ENCODE data around the gene FAM107B. TPM values are rescaled to one million over a fixed set of nuclear protein-coding genes. Genes with fewer than 3 reads are reported as not detected.
"Not testable (repeated sequence)": the region's sequence is repeated elsewhere in the genome, so short reads cannot be mapped to it uniquely, and the experiment has no call there.

Gene FAM107B
- total RNA-seq, 2 experiments from 2014 or later: 105 to 129 TPM

DNA sequence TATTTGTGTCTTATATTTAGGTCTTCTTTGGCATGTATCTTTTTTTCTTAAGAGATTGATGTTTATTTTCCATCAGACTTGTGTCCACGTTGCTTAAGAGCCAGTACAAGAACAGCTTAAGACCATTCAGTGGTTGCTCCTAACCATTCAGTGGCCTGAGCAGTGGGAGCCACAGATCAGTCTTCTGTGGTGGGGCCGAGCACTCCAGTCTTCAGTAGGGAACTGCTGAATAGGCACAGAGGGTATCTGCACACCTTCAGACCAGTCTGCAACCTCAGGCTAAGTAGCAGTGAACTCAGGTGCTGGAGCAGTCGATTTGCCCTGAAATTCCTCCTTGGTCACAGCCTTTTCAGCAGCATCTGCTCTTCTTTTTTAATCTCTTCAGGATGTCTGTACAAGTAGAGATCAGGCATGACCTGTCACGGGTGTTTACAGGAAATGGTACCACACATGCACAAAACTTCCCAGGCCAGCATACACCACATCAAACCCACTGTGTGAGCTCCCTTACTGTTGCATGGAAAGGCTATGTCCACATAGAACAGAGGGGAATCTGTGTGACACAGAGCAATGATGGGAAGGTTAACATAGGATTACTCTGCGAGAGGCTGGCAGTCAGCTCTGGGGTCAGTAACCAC, 51.5 kb downstream of the FAM107B start:
- Mint-ChIP-seq H3K27me3 (ENCODE audit: low read depth) (no peaks in the 10 kb centered on the region), H3K36me3 (ENCODE audit: low read depth) (no peaks in the 10 kb centered on the region), H3K4me1 (ENCODE audit: low read depth) (peaks cover 35% of the 10 kb centered on the region), H3K27ac (no peak overlapping the region), H3K4me3 (no peak overlapping the region), H3K9me3 (peaks cover 4% of the 10 kb centered on the region)
- DNase-seq: peak; percentile 67
- intact Hi-C loops (cut with micrococcal nuclease): loop anchor here (1.0 to 2.0 kb wide), 2 partner anchors 20 to 118 kb away; no protein-coding TSS in a partner anchor
- CTCF ChIA-PET: no interaction called here

DNA sequence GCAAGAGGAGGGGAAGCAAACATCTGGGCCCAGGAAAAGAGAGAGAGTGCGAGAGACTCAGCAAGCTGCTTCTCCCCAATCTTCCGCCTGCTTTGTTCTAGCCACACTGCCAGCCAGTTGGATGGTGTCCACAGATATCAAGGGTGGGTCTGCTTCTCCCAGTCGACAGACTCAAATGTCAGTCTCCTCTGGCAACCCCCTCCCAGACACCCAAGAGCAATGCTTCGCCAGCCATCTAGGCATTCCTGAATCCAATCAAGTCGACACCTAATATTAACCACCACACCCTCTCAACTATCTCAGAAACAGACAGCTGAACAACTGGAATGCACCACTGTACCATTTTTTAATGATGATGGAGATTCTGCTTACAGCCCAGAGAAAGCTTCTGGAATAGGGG, 57.1 kb downstream of the FAM107B start:
- Mint-ChIP-seq H3K4me1 (ENCODE audit: low read depth) (peaks cover 5% of the 10 kb centered on the region), H3K9me3 (peaks cover 1% of the 10 kb centered on the region)
- CTCF ChIA-PET: no interaction called here

DNA sequence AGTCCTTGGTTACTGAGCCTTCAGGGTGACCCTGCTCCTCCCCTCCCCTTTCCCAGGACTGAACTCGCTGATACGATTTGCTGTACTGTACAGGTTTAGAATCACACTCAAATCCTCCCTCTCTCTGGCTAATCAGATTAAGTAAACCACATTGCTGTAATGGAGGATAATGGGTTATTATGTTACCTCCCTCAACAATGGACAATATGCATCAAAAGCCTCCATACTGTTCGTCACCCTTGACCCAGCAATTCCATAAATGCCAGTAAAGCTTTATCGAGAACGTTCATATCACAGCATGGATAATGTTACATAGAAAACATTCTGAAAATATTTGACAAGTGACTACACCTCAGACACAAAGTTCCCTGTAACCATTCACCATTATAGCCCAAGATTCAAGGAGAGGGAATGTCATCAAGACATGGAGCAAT, 61.7 kb downstream of the FAM107B start:
- intact Hi-C loops (cut with micrococcal nuclease): no loop called here
- H3K36me3 Mint-ChIP-seq (ENCODE audit: low read depth): no peaks in the 10 kb centered on the region
- CTCF ChIA-PET: interaction anchor here (0.7 kb wide), 1 partner anchor 550 kb away, joined by 4 read pairs; no protein-coding TSS in a partner anchor
- no peaks in the 10 kb centered on the region for H3K27me3 Mint-ChIP-seq (ENCODE audit: low read depth)
- H3K4me3 Mint-ChIP-seq: no peak overlapping the region
- peaks cover 2% of the 10 kb centered on the region for H3K4me1 Mint-ChIP-seq (ENCODE audit: low read depth)
- H3K27ac Mint-ChIP-seq: no peak overlapping the region
- no peaks in the 10 kb centered on the region for H3K9me3 Mint-ChIP-seq
- DNase-seq: no peak

More for the DNA sequence above, 57.1 kb downstream of the FAM107B start:
- no peaks in the 10 kb centered on the region for H3K36me3 Mint-ChIP-seq (ENCODE audit: low read depth)
- no peaks in the 10 kb centered on the region for H3K27me3 Mint-ChIP-seq (ENCODE audit: low read depth)
- H3K4me3 Mint-ChIP-seq: no peak overlapping the region
- no peak for DNase-seq
- intact Hi-C loops (cut with micrococcal nuclease): no loop called here
- no peak overlapping the region for H3K27ac Mint-ChIP-seq

DNA sequence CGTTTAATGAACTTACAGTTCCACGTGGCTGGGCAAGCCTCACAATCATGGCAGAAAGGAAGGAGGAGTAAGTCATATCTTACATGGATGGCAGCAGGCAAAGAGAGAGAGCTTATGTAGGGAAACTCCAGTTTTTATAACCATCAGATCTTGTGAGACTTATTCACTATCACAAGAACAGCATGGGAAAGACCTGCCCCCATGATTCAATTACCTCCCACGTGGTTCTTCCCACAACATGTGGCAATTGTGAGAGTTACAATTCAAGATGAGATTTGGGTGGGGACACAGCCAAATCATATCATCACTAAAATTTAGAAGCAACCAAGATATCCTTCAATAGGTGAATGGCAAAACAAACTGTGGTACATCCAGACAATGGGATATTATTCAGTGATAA, 65.4 kb downstream of the FAM107B start:
- not testable (repeated sequence) for DNase-seq

DNA sequence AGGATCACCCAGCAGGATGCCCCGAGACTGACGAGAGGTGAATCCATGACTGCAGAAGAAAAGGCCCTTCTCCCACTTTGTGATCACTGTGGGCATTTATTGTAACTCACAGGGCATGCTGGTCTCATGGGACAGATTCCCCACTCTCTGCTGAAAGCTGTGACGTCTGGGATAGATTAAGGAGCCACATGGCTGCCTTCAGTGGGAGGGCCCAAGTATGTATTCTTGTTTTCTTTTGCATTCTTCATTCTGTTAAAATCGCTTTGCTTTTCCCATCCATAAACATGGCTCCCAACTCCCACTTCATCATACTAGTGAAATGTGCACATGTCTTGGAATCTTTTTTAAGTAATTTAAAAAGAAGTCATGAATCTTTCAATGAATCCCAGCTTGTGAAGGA, 67.2 kb downstream of the FAM107B start:
- Mint-ChIP-seq H3K9me3 (no peaks in the 10 kb centered on the region), H3K27me3 (ENCODE audit: low read depth) (no peaks in the 10 kb centered on the region), H3K27ac (no peak overlapping the region), H3K36me3 (ENCODE audit: low read depth) (no peaks in the 10 kb centered on the region), H3K4me3 (no peak overlapping the region), H3K4me1 (ENCODE audit: low read depth) (peaks cover 2% of the 10 kb centered on the region)
- DNase-seq: no peak
- CTCF ChIA-PET: no interaction called here
- intact Hi-C loops (cut with micrococcal nuclease): no loop called here

More for the DNA sequence above, 65.4 kb downstream of the FAM107B start:
- H3K9me3 Mint-ChIP-seq; H3K27ac Mint-ChIP-seq; intact Hi-C loops (cut with micrococcal nuclease); H3K4me1 Mint-ChIP-seq (ENCODE audit: low read depth); H3K4me3 Mint-ChIP-seq; CTCF ChIA-PET; H3K36me3 Mint-ChIP-seq (ENCODE audit: low read depth); H3K27me3 Mint-ChIP-seq (ENCODE audit: low read depth): not testable (repeated sequence)

DNA sequence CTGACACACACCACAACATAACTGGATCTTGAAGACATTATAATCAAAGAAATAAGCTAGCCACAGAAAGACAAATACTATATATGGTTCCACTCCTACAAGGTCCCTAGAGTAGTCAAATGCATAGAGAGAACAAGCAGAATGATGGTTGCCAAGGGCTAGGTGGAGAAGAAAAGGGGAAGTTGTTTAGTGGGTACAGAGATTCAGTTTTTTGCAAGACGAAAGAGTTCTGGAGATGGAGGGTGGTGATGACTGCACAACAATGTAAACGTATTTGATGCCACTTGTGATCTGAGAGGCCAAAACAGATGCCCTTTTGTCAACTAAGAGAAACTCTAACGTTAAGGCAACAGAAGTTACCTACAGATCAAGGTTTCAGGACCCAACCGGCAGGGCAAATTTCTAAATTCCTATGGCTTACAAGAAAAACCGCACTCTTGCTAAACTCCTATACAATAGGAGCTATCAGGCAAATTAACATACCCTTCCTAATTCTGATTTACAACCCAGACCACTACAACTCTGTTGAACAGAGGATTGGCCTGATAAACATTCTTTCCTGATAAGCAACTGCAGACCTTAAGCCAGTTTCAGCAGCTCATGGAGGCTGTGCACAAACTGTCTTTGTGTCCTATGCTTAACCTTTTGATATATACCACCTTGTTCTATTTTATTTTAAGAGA, 69.0 kb downstream of the FAM107B start:
- CTCF ChIA-PET: interaction anchor here (0.9 kb wide), 1 partner anchor 19 kb away, joined by 4 read pairs; no protein-coding TSS in a partner anchor
- H3K27ac Mint-ChIP-seq: no peak overlapping the region
- no peaks in the 10 kb centered on the region for H3K36me3 Mint-ChIP-seq (ENCODE audit: low read depth)
- H3K9me3 Mint-ChIP-seq: no peaks in the 10 kb centered on the region
- DNase-seq: no peak
- H3K4me1 Mint-ChIP-seq (ENCODE audit: low read depth): peaks cover 2% of the 10 kb centered on the region
- H3K27me3 Mint-ChIP-seq (ENCODE audit: low read depth): no peaks in the 10 kb centered on the region
- intact Hi-C loops (cut with micrococcal nuclease): no loop called here
- H3K4me3 Mint-ChIP-seq: no peak overlapping the region

DNA sequence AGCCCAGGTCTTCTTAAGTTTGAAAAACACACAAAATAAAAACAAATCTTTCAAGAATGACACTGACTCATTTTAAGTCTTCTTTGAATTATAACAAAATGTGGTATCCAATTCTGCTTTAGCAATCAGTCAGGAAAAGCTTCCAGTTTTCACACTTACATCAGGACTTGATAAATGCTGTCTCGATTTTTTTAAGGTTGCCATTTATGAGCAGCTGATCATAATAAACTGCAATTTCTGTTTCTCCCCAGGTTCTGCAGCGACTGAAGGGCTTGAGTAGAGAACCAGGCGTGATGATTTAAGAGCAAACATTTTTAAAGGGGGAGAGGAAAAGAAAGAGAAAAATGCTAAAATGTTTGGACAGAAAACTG, 71.1 kb downstream of the FAM107B start:
- Mint-ChIP-seq H3K36me3 (ENCODE audit: low read depth) (no peaks in the 10 kb centered on the region), H3K27me3 (ENCODE audit: low read depth) (no peaks in the 10 kb centered on the region), H3K9me3 (peaks cover 6% of the 10 kb centered on the region), H3K4me1 (ENCODE audit: low read depth) (no peaks in the 10 kb centered on the region), H3K4me3 (no peak overlapping the region), H3K27ac (no peak overlapping the region)
- CTCF ChIA-PET: no interaction called here
- DNase-seq: no peak
- intact Hi-C loops (cut with micrococcal nuclease): no loop called here

DNA sequence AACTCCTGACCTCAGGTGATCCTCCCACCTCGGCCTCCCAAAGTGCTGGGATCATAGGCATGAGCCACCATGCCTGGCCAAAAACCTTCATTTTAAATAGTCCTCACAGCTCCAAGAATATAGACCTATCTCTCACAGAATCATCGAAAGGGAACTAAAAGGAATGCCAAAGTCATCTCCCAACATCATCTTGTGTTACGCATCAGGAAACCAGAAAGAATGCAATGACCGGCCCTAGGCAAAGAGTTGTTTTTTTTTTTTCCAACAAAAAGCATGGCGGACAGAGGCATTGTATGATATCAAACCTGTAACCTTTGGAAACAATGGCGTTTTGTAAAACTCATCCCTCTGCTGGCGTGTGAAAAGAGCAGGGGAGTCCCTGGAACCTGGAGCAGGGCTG, 73.2 kb downstream of the FAM107B start:
- Mint-ChIP-seq H3K36me3 (ENCODE audit: low read depth) (no peaks in the 10 kb centered on the region), H3K4me1 (ENCODE audit: low read depth) (no peaks in the 10 kb centered on the region), H3K4me3 (no peak overlapping the region), H3K27me3 (ENCODE audit: low read depth) (no peaks in the 10 kb centered on the region), H3K27ac (no peak overlapping the region), H3K9me3 (peaks cover 6% of the 10 kb centered on the region)
- intact Hi-C loops (cut with micrococcal nuclease): no loop called here
- DNase-seq: no peak
- CTCF ChIA-PET: no interaction called here

DNA sequence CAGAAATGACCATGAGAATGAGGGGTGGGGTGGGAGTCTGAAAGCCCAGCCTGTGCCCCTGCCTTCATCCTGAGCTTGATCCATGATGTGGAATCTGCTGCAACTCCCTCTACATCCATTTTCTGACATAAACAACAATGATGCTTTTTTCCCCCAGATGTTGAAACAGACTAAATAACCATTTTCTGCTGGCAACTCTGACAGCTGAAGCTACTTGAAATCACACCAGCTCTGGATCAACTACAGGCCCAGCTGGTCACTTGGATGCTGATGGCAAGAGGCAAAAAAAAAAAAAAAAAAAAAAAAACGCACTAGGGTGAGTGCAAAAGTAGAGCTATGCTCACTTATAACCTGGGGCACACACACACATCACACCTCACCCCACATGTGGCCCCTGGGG, 74.2 kb downstream of the FAM107B start:
- H3K4me3 Mint-ChIP-seq: no peak overlapping the region
- CTCF ChIA-PET: interaction anchor here (0.6 kb wide), 2 partner anchors 198 to 477 kb away, joined by 3 to 5 read pairs; no protein-coding TSS in a partner anchor

DNA sequence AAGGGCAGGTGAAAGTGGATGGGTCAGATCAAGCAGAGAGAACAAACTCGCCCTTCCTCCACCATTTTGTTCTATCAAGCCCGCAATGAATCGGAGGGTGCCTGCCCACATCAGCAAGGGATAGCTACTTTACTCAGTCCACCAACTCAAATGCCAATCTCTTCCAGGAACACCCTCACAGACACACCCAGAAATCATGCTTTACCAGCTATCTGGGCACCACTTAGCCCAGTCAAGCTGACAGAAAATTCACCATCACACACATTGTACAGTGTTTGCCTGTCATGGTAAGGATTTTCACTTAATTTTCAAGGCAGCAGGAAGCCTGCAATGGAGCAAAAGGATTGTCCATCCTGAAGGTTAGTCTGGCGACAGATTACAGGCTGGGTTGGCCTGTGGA, 75.2 kb downstream of the FAM107B start:
- H3K4me1 Mint-ChIP-seq (ENCODE audit: low read depth): no peaks in the 10 kb centered on the region
- CTCF ChIA-PET: no interaction called here
- intact Hi-C loops (cut with micrococcal nuclease): no loop called here
- no peak for DNase-seq
- H3K4me3 Mint-ChIP-seq: no peak overlapping the region
- H3K27ac Mint-ChIP-seq: no peak overlapping the region
- H3K9me3 Mint-ChIP-seq: peaks cover 6% of the 10 kb centered on the region
- no peaks in the 10 kb centered on the region for H3K36me3 Mint-ChIP-seq (ENCODE audit: low read depth)
- H3K27me3 Mint-ChIP-seq (ENCODE audit: low read depth): no peaks in the 10 kb centered on the region

More for the DNA sequence above, 74.2 kb downstream of the FAM107B start:
- H3K27me3 Mint-ChIP-seq (ENCODE audit: low read depth): no peaks in the 10 kb centered on the region
- H3K9me3 Mint-ChIP-seq: peaks cover 6% of the 10 kb centered on the region
- no peak overlapping the region for H3K27ac Mint-ChIP-seq
- no peaks in the 10 kb centered on the region for H3K36me3 Mint-ChIP-seq (ENCODE audit: low read depth)
- no peak for DNase-seq
- no peaks in the 10 kb centered on the region for H3K4me1 Mint-ChIP-seq (ENCODE audit: low read depth)
- intact Hi-C loops (cut with micrococcal nuclease): no loop called here

DNA sequence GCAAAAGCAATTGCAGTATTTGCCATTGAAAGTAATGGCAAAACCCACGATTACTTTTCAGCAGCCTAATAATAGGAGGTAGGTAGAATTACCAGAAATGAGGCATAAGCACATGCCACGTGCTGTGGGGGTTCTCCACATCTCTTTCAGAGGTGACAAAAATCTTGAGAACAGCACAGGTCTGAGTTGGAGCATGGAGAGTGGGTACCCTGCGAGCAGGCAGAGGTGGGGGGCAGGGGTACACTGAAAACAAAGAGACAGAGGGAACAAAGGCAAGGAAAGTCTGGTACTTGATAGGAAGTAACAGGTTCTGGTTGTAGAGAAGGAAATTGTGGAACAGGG, 75.9 kb downstream of the FAM107B start:
- H3K9me3 Mint-ChIP-seq: peaks cover 6% of the 10 kb centered on the region
- H3K4me1 Mint-ChIP-seq (ENCODE audit: low read depth): no peaks in the 10 kb centered on the region
- no peak overlapping the region for H3K4me3 Mint-ChIP-seq
- intact Hi-C loops (cut with micrococcal nuclease): no loop called here
- no peaks in the 10 kb centered on the region for H3K36me3 Mint-ChIP-seq (ENCODE audit: low read depth)
- H3K27ac Mint-ChIP-seq: no peak overlapping the region
- no peak for DNase-seq
- CTCF ChIA-PET: no interaction called here
- H3K27me3 Mint-ChIP-seq (ENCODE audit: low read depth): no peaks in the 10 kb centered on the region

DNA sequence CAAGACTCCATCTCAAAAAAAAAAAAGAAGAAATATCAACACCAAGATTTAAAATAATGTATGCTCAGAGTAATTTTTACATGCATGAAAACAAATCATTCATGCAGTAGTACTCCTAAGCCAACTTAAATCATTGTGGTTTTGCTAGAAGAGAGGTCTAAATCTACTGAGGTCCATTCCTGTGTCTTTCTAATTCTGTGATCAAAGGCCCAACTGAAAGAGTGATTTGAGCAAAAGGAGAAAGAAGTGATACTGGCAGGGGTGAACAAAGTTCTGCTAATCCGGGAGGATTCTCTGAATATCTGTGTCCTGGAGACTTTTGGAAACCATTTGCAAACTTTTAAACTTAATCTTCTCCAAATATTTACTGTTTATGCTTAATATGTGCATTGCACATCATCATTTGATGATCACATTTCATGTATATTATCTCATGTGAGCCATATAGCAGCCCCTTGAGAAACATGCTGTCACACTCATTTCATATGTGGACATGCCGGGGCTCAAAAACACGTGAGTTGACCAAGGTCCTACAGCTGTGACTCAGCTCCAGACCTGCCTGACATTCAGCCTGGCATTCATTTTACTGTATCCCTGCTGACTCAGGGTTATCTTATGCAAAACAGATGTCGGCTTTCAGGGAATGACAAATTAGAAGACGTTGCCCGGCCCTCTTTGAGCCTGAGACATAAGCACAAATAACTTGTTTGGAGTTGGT, 76.4 kb downstream of the FAM107B start:
- no peaks in the 10 kb centered on the region for H3K27me3 Mint-ChIP-seq (ENCODE audit: low read depth)
- H3K4me1 Mint-ChIP-seq (ENCODE audit: low read depth): no peaks in the 10 kb centered on the region
- H3K4me3 Mint-ChIP-seq: no peak overlapping the region
- H3K36me3 Mint-ChIP-seq (ENCODE audit: low read depth): no peaks in the 10 kb centered on the region
- CTCF ChIA-PET: no interaction called here
- peaks cover 6% of the 10 kb centered on the region for H3K9me3 Mint-ChIP-seq
- H3K27ac Mint-ChIP-seq: no peak overlapping the region
- DNase-seq: no peak
- intact Hi-C loops (cut with micrococcal nuclease): no loop called here

DNA sequence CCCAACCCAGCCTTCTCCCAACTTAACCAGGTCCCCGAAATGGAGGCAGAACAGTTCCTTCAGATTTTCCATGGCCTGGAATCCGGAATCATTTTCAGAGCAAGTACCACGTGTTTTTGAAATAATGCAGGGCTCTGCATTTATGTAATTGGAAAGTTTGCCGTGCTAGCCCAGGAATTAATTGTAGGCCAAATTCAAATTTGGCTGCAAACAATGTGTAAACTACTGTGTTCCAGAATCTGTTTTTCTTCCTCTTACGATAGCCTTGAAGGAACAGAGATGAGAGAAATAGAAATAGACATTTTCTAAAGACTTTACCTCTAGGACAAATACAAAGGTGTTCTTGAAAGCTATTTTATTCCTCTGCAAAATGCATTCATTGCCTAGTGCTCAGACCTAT, 77.4 kb downstream of the FAM107B start:
- Mint-ChIP-seq H3K27me3 (ENCODE audit: low read depth) (no peaks in the 10 kb centered on the region), H3K9me3 (peaks cover 6% of the 10 kb centered on the region), H3K4me1 (ENCODE audit: low read depth) (no peaks in the 10 kb centered on the region), H3K4me3 (no peak overlapping the region), H3K36me3 (ENCODE audit: low read depth) (no peaks in the 10 kb centered on the region), H3K27ac (no peak overlapping the region)
- CTCF ChIA-PET: no interaction called here
- intact Hi-C loops (cut with micrococcal nuclease): no loop called here
- DNase-seq: no peak
